ENCODE results near the gene UBASH3B.

UBASH3B gene

GRCh38 chr11:122633219-122633829 is 22.2 kb upstream of the UBASH3B start:
- Histone ChIP-seq H3K4me3 (ENCODE audit: low read length) (no peak overlapping the region), H3K4me2 (ENCODE audit: low read depth, low read length) (no peak overlapping the region), H3F3A (ENCODE audit: insufficient read depth, low read length) (no peaks in the 10 kb centered on the region), H3K9ac (ENCODE audit: low read length) (no peak overlapping the region), H2AFZ (ENCODE audit: low read length) (no peak overlapping the region), H4K20me1 (ENCODE audit: insufficient read depth, low read length) (no peaks in the 10 kb centered on the region), H3K9me2 (replicated peaks; ENCODE audit: insufficient read depth, low read length) (no peaks in the 10 kb centered on the region), H3K4me1 (ENCODE audit: low read length) (no peaks in the 10 kb centered on the region), H3K27ac (ENCODE audit: low read length) (no peak overlapping the region), H3K27me3 (replicated peaks; ENCODE audit: insufficient read depth, low read length) (no peaks in the 10 kb centered on the region), H3K79me2 (ENCODE audit: low read length) (no peaks in the 10 kb centered on the region), H3K36me3 (replicated peaks; ENCODE audit: insufficient read depth, low read length) (no peaks in the 10 kb centered on the region), H3K9me3 (replicated peaks; ENCODE audit: insufficient read depth, low read length) (no peaks in the 10 kb centered on the region)
- DNase-seq: peak; percentile 51
- no peak for TF ChIP-seq EZH2 (optimal IDR thresholded peaks at IDR 0.05; ENCODE audit: low read depth, low read length)
- TF ChIP-seq, protein P1, sequence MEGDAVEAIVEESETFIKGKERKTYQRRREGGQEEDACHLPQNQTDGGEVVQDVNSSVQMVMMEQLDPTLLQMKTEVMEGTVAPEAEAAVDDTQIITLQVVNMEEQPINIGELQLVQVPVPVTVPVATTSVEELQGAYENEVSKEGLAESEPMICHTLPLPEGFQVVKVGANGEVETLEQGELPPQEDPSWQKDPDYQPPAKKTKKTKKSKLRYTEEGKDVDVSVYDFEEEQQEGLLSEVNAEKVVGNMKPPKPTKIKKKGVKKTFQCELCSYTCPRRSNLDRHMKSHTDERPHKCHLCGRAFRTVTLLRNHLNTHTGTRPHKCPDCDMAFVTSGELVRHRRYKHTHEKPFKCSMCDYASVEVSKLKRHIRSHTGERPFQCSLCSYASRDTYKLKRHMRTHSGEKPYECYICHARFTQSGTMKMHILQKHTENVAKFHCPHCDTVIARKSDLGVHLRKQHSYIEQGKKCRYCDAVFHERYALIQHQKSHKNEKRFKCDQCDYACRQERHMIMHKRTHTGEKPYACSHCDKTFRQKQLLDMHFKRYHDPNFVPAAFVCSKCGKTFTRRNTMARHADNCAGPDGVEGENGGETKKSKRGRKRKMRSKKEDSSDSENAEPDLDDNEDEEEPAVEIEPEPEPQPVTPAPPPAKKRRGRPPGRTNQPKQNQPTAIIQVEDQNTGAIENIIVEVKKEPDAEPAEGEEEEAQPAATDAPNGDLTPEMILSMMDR (IDR thresholded peaks at IDR 0.05; ENCODE audit: low read length): peak; percentile 42
- no peak for TF ChIP-seq EZH2phosphoT487 (IDR thresholded peaks at IDR 0.05; ENCODE audit: low read length)

GRCh38 chr11:122634501-122634900 is 21.0 kb upstream of the UBASH3B start:
- Histone ChIP-seq H3K27ac (ENCODE audit: low read length) (no peak overlapping the region), H3F3A (ENCODE audit: insufficient read depth, low read length) (no peaks in the 10 kb centered on the region), H3K36me3 (replicated peaks; ENCODE audit: insufficient read depth, low read length) (no peaks in the 10 kb centered on the region), H4K20me1 (ENCODE audit: insufficient read depth, low read length) (no peaks in the 10 kb centered on the region), H3K27me3 (replicated peaks; ENCODE audit: insufficient read depth, low read length) (no peaks in the 10 kb centered on the region), H3K4me3 (ENCODE audit: low read length) (no peak overlapping the region), H2AFZ (ENCODE audit: low read length) (no peak overlapping the region), H3K9ac (ENCODE audit: low read length) (no peak overlapping the region), H3K4me2 (ENCODE audit: low read depth, low read length) (no peak overlapping the region), H3K9me3 (replicated peaks; ENCODE audit: insufficient read depth, low read length) (no peaks in the 10 kb centered on the region), H3K4me1 (ENCODE audit: low read length) (no peaks in the 10 kb centered on the region), H3K9me2 (replicated peaks; ENCODE audit: insufficient read depth, low read length) (no peaks in the 10 kb centered on the region), H3K79me2 (ENCODE audit: low read length) (no peaks in the 10 kb centered on the region)
- TF ChIP-seq EZH2phosphoT487 (IDR thresholded peaks at IDR 0.05; ENCODE audit: low read length): no peak
- TF ChIP-seq, protein P1 (IDR thresholded peaks at IDR 0.05; ENCODE audit: low read length): no peak
- no peak for TF ChIP-seq EZH2 (optimal IDR thresholded peaks at IDR 0.05; ENCODE audit: low read depth, low read length)
- no peak for DNase-seq

GRCh38 chr11:122637541-122637940 is 18.0 kb upstream of the UBASH3B start:
- Histone ChIP-seq H3K4me3 (ENCODE audit: low read length) (no peak overlapping the region), H3K27ac (ENCODE audit: low read length) (no peak overlapping the region), H3K4me1 (ENCODE audit: low read length) (no peaks in the 10 kb centered on the region), H3K27me3 (replicated peaks; ENCODE audit: insufficient read depth, low read length) (no peaks in the 10 kb centered on the region), H3K9me2 (replicated peaks; ENCODE audit: insufficient read depth, low read length) (no peaks in the 10 kb centered on the region), H3K79me2 (ENCODE audit: low read length) (no peaks in the 10 kb centered on the region), H3K36me3 (replicated peaks; ENCODE audit: insufficient read depth, low read length) (no peaks in the 10 kb centered on the region), H3K9ac (ENCODE audit: low read length) (no peak overlapping the region), H4K20me1 (ENCODE audit: insufficient read depth, low read length) (no peaks in the 10 kb centered on the region), H3F3A (ENCODE audit: insufficient read depth, low read length) (no peaks in the 10 kb centered on the region), H2AFZ (ENCODE audit: low read length) (no peak overlapping the region), H3K4me2 (ENCODE audit: low read depth, low read length) (no peak overlapping the region), H3K9me3 (replicated peaks; ENCODE audit: insufficient read depth, low read length) (no peaks in the 10 kb centered on the region)
- DNase-seq: no peak
- no peak for TF ChIP-seq EZH2phosphoT487 (IDR thresholded peaks at IDR 0.05; ENCODE audit: low read length)
- no peak for TF ChIP-seq EZH2 (optimal IDR thresholded peaks at IDR 0.05; ENCODE audit: low read depth, low read length)
- TF ChIP-seq, protein P1 (IDR thresholded peaks at IDR 0.05; ENCODE audit: low read length): no peak

Measured in MM.1S (cell line).